HG02973 (cell line): ENCODE measurements around the gene HS3ST4.
"Not testable (repeated sequence)": the region's sequence is repeated elsewhere in the genome, so short reads cannot be mapped to it uniquely, and the experiment has no call there.

ENCODE experiments used
- ATAC-seq: cut with Tn5 transposase; IDR thresholded peaks from one replicate; pipeline ENCODE4 v1.9.1; 2021; ENCODE audit warnings: moderate library complexity; ENCODE audit not compliant: unreplicated experiment

HS3ST4 gene

GRCh38 chr16:26071101-26071866 lies 379.5 kb downstream of the HS3ST4 start:
- ATAC-seq, result no peak

DNA sequence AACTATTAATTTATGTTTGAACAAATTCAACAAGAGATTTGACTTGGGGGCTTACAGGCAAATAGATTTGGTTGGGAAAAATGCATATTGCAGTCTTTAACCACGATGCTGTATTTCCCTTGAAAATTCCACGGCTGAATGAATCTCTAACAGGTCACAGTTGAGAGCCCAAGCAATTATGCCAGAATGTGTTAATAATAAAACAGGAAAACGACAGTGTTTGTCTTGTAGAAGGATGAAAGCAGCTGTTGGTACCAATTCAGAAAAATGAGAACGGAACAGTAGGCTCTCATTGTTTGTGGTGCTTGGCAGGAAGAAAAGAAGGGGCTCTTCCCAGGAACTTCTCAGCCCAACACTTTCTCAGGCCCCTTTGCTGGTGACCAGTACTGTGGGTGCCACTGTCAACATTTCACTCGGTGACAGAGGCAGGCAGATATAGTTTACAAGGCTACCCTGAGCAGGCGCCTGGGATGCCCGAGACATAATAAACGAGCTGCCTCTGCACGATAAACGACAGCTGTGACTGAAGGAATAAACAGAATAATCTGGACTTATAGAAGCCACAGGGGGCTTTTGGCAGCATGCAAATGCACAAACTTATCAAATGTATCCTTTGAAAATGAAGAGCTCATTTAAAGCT lies 387.1 kb downstream of the HS3ST4 start:
- ATAC-seq, result no peak

GRCh38 chr16:26087091-26087490 lies 395.3 kb downstream of the HS3ST4 start:
- no peak for ATAC-seq

GRCh38 chr16:26091511-26091910 lies 399.8 kb downstream of the HS3ST4 start:
- ATAC-seq, result no peak

DNA sequence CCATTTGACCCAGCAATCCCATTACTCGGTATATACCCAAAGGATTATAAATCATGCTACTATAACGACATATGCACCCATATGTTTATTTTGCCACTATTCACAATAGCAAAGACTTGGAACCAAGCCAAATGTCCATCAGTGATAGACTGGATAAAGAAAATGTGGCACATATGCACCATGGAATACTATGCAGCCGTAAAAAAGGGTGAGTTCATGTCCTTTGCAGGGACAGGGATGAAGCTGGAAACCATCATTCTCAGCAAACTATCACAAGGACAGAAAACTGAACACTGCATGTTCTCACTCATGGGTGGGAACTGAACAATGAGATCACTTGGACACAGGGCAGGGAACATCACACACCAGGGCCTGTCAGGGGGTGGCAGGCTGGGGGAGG lies 406.4 kb downstream of the HS3ST4 start:
- not testable (repeated sequence) for ATAC-seq

DNA sequence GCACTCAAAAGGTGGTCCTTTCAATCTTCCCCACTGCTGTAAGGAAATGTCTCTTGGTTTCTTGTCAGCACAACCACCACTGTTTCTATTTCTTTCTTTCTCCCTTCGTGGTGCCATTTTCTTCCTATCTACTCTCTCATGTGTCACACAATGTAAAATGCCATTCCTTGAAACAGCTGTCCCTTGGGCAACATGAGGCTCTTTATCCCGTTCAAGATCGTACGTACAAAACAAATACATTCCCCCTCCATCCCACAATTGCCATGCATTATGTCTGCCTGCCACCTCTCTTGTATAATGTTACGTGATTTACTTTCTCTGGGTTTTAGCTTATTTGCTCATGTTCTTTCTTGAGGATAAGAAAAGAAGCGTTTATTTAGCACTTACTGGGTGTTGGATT lies 410.6 kb downstream of the HS3ST4 start:
- no peak for ATAC-seq

GRCh38 chr16:26108836-26109505 lies 417.2 kb downstream of the HS3ST4 start:
- no peak for ATAC-seq

DNA sequence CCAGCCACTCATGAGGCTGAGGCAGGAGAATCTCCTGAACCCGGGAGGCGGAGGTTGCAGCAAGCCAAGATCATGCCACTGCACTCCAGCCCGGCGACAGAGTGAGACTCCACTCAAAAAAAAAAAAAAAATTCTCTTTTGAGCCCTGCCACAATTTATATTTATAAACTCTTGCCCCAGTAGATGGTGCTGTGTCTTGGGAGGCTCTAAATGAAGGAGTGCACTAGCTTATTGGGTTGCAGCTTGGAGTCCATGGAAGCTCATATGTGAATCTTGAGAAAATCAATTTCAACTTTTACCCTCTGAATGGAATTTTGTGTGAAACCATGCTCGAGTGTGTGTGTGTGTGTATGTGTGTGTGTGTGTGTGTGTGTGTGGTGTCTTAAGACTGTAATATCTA lies 420.1 kb downstream of the HS3ST4 start:
- ATAC-seq, result no peak

GRCh38 chr16:26118575-26118974 lies 426.8 kb downstream of the HS3ST4 start:
- no peak for ATAC-seq

DNA sequence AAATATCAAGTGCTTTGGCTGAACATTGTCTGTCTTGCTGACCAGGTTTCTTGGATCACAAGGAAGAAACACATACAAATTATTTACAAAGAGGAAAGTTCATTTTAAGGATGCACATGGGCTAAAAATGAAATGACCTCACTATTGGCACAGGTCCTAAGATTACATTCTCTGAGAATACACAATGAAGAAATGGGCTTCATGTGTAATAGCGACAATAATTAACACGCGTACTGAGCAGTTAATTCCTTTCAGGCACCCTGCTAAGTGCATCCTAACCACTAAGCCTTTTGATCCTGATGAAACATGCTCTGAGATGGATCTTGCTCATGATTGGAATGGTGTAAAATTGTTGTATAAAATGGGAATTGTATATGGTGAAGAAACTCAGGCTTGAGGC lies 429.0 kb downstream of the HS3ST4 start:
- ATAC-seq, result no peak

DNA sequence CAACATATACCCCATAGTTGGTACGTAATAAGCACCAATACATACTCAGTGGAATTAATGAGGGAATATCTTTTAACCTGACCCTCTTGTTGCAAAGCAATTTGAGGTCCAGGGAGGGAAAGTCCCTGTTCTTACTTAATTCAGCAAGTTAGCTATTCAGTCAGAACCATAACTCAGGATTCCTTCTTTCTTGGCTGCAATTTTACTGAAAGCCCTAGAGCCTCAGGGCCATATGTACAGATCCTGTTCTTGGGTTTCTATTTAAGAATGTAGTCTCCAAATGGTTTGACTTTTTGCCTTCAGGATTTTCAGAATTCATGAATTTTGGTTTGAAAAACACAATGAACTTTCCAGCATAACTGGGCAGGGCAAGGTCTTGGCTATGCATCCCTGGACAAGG lies 436.5 kb downstream of the HS3ST4 start:
- no peak for ATAC-seq

- ATAC-seq, result no peak
Observed at GRCh38 chr16:26129997-26130396, 438.2 kb downstream of the HS3ST4 start.

- ATAC-seq, result no peak
Observed at GRCh38 chr16:26133416-26134093, 441.8 kb downstream of the HS3ST4 start.

- no peak for ATAC-seq
Observed at GRCh38 chr16:26134588-26134987, 442.8 kb downstream of the HS3ST4 start.

DNA sequence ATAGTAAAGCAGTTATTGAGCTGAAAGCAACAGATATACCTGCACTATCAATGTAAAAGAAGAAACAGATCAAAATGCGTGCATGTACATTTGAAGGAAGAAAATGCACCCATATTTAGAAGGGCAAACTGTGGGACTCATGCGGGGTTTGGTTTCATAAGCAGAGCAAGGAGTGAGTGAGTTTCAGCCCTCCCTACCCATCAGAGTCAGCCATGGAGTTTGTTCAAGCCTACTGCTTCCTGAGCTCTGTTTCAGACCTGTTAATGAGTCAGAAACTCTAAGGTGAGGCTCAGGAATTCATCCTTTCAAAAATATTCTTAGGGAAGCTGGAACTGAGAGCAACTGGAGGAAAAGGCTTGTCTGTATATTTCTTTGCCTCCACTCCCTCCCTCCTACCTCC lies 446.2 kb downstream of the HS3ST4 start:
- no peak for ATAC-seq

GRCh38 chr16:26139091-26139490 lies 447.3 kb downstream of the HS3ST4 start:
- no peak for ATAC-seq

DNA sequence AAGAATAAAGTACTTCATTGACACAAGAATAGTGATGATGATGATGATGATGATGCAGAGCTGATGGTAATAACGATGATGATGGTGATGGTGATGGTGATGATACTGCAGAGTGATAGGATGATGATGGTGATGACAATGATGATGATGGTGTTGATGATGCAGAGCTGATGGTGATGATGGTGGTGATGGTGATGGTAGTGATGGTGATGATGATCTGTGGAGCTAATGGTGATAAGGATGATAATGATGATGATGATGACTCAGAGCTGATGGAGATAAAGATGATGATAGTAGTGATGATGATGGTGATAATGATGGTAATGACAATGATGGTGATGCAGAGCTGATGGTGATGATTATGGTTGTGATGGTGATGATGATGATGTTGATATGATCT lies 448.1 kb downstream of the HS3ST4 start:
- no peak for ATAC-seq

DNA sequence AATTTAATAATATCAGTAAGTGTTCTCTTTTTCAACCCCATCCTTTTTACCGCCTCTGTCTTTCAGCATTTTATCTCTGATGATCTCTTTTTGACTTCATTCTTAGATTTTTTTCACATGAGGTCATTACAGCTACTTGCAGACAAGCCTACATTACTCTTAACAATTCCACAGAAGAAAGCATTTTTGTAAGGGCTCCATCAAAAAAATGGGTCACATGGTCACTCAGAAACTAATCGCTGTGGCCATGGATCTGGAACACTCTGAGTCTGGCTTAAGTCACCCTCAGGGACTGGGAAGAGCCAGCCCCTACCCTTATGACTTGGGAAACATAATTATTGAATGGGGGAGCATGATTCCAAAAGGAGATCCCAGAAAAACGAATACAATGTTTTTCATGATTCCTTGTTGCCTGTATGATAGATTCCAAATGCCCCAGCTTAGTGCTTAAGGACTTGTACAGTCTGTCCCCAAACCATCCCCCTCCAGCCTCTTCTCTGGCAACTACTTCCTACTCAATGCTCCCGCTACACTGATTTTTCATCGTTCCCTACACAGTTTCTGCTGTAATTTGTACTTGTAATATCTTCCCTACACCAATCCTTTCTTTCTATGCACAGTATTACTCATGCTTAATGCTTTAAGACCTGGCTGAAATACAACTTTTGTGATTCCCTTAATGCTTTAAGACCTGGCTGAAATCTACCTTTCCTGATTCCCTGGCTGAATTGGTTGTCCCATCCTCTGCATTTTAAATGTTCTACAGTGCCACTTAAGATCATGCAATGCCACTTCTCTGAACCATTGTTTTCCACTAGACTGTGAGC lies 457.8 kb downstream of the HS3ST4 start:
- ATAC-seq, result no peak

DNA sequence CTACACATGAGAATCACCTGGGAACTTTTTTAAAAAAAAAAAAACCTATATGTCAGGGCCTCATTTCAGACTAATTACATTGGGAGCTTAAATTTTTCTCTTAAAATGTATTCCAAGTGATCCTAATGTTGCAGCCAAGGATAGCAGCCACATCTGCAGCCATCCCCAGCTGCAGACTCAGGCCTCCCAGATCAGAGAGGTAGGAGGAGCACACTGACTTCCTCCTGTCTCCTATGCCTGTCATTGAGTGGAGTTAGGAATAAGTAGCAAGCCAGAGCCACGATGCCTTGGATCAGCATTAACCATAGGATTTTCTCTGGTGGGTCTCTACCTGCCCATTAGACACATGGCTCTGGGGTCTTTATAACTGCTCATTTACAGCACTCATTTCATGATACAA lies 463.5 kb downstream of the HS3ST4 start:
- ATAC-seq, result no peak

GRCh38 chr16:26157319-26157718 lies 465.6 kb downstream of the HS3ST4 start:
- no peak for ATAC-seq
